IPS-NIHi7 (cell line): ENCODE results near the gene UBE2H.

ENCODE experiments used
- DNase-seq: peaks from one replicate; pipeline ENCODE4 v3.0.0; 2012; ENCODE audit warnings: mixed read lengths; ENCODE audit errors: extremely low spot score

Gene UBE2H

DNA sequence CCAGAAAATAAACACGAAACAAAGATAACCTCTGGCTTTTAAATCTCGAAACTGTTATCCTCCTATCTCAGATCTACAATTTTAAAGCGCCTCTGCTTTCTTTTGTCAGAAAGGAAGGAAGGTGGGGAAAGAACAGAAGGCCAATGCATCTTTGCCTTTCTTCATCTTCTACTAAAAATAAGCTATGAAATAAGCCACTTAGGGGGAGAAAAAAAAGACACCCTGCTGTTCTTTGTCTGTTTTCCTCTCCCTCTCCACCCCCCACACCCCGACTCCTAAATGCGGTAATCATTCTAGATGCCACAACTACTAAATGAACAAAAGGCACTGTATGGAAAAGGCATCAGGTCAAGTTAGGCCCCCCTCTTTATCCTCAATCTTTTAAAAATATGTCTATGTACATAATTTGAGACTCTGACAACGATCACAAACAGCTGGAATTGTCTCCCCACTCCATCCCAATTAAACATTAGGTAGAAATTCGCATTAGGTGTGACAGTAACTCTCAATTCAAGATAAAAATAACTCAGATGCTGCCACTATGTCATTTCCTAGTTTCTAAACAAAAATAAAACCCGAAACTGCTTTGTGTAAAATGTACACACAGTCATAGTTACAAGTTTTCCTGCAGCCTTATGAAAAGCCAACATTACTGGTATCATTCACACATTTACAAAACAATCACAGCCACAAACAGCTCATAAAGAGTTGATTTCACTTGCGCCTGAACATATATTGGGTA, 2.4 kb downstream of the UBE2H start:
- DNase-seq, result no peak

DNA sequence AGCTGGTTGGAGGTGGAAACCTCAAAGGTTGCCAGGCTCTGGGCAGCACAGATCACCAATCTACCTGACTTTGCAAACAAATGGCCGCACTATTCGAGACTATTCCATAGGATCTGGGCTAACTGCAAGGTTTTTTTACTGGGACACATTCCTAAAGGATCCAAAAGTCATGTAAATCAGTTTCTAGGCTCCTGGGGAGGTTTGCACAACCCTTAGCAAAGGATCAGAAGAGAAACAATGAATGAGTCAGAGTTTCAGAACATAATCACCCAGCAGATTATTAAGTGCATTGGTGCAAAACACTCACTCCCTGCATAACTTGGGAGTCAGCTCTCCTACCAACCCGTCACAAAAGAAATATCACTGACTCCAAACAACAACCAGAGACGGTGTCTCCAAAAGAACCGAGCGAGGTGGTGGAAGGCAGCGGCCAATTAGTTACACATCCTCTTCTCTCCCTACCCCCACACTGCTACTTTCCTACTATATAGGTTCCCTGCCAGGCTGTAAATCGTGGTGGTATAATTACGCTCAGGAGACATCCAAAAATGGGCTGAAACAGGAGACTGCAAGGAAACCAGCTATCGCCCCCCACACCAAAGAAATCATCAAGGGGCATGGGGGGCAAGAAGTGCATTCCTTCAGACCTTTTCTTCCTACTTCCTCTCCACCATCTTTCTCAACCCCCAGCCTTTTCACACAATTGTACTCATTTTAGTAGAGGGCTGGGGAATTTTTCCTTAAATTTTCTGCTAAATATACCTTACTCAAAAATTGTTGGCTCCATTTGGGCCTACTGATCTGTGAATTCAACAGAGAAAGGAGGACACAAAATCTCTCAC, 3.2 kb downstream of the UBE2H start:
- peak; percentile 40 for DNase-seq

DNA sequence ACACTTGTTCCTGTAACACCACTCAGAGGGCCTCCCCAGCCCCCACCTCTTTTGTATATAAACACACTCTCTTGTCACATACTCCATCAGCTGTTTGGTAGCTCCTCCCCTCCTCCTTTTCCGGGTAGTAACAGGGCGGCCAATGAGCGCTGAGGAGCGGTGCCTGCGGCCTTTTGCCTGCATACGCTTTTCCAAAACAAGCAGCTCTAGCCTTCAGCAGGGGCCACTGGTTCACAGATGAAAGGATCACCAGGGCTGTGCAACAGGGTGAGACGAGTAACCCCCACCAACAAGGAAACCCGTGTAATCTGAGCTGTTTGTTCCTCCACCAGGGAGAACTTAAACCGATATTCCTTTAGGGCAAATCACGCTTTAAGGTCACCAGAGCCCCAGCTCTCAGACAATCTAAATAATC, 3.9 kb downstream of the UBE2H start:
- DNase-seq, result peak; percentile 91

DNA sequence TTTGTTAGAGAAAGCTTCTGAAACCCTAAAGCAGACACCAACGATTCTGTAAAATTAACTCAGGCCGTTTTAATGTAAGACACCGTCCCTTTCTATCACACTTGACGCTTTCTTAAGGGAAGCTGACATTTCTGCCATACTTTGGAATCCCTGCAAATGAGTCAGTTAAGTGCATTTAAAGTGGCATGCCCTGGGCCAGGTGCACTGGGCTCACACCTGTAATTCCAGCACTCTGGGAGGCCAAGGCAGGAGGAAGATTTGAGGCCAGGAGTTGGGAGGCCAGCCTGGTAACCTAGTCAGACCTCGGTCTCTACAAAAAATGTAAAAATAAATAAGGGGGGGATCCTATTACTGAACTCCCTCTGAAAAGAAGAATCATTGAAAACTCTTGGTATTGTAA, 4.4 kb downstream of the UBE2H start:
- no peak for DNase-seq

DNA sequence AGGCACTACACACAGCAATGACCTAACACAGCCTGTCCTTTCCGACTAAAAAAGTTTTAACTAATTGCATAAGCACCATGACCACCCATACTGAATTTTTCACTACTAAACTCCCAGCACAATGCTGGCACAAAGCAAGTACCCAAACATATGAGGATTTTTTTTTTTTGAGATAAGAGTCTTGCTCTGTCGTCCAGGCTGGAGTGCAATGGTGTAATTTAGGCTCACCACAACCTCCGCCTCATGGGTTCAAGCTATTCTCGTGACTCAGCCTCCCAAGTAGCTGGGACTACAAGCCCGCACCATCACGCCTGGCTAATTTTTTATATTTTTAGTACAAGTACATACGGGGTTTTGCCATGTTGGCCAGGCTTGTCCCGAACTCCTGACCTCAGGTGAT, 5.1 kb downstream of the UBE2H start:
- DNase-seq, result no peak

DNA sequence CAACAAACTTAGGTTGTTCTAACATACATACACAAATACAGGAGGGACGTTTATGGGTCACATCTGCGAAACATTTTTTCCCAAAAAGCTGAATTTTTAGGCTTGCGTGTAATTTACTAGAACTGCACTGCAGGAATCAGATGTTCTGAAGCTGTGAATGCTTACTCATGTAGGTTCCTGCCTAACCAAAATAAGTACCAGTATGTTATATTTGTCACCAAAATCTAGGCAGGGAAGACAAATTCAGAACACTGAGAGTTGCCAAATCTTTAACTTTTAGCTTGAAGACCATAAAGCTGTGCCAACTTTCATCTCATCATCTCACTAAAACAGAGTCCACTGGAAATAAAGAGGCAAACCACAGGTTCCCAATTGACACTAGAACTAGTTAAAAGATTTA, 5.7 kb downstream of the UBE2H start:
- no peak for DNase-seq

DNA sequence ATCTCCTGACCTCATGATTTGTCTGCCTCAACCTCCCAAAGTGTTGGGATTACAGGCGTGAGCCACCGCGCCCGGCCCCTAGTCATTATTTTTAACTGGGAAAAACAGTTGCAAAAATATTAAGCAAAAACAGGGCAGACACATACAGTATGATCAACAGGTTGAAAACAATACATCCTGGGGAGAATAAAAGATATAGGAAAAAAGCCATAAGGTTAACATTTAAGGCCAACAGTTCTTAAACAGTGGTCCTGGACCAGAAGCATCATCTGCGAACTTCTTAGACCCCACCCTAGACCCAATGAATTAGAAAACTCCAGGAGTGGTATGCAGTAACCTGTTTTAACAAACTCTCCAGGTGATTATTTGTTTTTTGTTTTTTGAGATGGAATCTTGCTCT, 6.5 kb downstream of the UBE2H start:
- no peak for DNase-seq

DNA sequence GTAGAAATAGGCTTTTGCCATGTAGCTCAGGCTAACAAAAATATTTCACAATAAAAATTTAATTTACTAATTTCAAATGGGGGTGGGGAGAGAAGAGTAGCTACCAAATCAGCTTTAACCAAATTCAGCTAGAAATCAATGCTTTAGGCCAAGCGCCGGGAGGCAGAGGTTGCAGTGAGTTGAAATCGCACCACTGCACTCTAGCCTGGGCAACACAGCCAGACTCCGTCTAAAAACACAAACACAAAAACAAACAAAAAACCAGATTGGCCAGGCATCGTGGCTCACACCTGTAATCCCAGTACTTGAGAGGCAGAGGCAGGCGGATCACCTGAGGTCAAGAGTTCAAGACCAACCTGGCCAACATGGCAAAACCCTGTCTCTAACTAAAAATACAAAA, 9.4 kb downstream of the UBE2H start:
- no peak for DNase-seq

DNA sequence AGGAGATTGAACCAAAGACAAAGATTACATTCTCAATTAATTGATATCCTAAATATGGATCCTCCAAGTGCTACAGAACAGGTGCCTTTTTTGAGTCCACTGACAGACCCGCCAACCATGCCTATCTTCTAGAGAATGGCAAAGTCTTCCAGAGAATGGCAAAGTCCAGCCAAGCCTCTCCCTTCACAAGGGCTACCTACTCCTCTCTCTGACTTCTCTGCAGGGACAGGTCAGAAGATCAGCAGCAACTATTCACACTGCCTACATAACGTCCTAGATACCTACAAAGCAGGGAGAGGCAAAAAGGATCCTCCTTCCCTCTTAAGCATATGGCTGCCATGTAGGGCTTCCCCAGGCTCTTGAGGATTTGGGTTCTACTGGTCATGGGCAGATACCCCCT, 12.4 kb downstream of the UBE2H start:
- no peak for DNase-seq

DNA sequence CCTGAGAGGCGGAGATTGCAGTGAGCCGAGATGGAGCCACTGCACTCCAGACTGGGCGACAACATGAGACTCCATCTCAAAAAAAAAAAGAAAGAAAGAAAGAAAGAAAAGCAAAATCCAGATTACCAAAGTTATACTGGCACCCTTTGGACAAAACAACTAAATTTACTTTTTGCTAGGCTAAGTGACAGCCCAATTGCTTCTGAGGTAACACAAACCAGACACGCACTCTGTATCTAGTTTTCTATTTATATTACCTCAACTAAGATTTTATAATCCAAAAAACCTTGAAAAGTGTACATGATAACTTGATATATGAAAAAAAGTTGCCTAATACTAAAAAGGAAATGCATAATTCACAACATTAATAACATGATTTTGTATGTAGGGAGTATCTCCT, 12.9 kb downstream of the UBE2H start:
- no peak for DNase-seq

DNA sequence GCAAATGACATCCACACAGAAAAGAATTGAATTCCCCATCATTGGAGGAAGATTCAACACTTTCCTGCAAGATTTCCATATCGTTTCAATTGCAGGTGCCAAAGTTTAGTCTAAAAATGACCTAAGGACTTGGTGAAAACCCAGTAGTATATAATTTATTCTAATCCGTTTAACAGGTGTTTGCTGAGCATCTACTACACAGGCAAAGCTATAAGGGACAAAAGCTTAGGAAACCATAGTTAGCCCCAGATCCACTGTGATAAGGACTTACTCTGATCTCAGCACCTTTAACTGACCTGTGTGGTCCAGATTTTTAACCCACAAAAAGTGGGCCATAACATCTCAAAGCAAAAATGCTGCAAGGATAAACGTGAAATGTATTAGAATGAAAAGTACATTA, 19.1 kb downstream of the UBE2H start:
- DNase-seq, result no peak

DNA sequence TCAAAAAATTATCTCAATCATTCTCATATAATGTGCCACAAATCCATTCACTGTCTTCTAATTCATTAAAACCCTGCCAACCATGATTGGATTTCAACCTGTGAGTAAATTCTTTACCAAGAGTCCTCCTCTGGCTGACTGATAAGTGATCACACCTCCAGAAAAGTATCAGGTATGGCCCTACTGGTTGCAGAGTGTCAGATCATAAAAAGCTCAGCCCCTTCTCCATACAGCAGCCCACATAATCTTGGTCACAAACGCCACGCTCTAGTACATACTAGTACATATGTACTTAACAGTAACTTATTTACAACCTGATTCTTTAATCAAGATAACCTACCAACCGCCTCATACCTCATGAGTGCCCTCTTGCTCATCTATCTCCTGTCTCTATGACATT, 26.1 kb downstream of the UBE2H start:
- no peak for DNase-seq

DNA sequence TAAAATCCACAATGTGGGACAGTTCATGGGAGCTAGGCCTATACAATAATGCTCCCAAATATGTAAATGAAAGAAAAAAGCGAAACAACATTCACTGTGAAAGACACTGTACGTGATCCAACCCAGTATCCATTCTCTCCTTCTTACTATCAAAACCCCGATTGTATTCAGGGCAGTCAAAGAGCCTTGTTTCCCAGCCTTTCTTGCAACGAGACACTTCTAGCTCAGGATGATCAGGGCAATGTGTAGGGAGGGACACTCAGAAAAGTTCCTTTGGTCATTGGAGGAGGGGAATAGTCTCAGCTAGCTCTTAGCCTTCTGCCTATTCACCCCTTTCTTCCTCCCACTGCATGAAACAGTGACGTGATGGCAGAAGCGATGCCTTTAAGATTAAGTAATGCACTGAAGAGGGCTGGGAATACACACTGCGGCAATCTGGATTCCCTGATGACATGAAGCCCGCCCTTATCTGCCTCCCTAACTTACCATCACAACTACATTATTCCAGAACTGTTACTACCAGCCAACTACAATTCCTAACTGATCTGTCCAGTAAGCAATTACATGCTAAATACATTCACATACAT, 27.3 kb downstream of the UBE2H start:
- DNase-seq, result no peak

DNA sequence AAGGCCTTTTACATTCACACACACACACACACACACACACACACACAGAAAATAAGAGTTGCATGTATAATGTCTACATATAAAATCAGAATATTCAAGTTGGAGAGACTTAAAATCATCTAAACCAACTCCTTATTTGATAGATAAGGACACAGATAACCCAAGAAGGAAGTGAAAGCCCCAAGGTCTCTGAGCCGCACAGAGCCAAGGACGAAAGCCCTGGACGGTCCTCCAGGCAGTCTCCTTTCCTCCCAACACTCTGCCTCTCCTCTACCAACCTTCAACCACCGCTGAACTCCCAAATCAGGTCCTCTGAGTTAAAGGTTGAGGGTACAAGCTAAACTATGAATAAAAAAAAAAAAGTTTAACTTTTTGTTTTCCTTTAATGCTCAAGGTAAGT, 28.2 kb downstream of the UBE2H start:
- DNase-seq, result no peak

DNA sequence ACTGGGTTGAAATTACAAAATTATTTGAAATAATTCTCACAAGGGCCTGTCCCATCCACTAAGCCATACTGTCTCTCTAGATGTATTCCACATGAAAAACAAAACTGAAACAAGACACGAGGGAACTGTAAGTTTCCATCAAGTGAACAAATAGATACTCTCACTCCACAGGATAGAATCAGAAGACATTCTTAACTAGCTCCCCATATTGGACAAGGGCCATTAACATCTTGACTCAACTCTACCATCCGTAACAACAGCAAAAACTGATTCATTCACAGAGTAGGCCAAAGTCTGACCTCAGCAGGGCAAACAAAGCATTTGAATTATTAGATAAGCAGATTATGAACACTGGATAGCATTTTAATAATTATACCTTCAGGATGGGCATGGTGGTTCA, 29.1 kb downstream of the UBE2H start:
- no peak for DNase-seq

DNA sequence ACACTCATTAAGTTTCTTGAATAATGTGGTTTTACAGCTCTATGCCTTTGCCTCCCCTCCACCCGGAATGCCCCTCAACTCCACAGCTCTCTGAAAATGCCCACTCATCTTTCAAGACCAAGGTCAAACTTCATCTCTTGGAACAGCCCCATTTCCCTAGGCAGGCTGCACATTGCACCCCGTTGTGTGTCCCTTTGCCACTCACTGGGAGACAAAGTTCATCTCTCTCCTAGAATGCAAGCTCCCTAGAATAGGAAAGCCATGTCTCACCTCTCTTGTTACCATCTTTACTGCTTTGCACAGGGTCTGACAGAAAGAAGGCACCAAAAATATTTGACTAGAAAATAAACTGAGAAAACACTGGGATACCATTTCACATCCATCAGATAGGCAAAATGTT, 33.3 kb downstream of the UBE2H start:
- DNase-seq, result no peak

DNA sequence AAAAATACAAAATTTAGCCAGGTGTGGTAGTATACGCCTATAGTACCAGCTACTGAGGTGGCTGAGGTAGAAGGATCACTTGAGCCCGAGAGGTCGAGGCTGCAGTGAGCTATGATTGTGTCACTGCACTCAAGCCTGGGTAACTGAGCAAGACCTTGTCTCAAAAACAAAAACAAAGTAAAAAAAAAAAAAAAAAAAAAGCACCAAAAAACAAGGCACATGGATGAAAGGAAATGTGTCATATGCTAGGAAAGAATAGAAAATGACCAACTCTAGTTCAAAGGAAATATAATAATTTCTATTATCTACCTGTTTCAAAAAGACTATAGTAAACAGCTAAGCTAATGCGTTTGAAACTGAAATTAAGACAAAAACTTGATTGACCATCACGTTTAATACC, 33.8 kb downstream of the UBE2H start:
- no peak for DNase-seq

DNA sequence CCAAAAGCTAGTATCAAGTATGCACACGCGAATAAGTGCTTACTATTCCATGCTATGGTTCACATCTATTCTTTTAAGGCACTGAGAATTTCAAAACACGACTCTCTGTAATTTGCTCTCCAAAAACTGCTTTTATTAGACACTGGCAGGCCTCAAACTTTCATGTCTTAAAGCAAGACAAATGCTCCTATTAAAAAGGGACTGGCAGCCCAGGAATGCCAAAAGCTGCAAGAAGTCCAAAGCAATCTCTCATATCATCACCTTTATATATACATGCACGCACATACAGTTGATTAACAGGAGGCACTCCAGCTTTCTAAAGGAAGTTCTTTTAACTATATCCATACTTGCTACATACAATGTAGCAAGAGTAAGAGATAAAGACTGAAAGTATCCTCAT, 34.8 kb downstream of the UBE2H start:
- no peak for DNase-seq

DNA sequence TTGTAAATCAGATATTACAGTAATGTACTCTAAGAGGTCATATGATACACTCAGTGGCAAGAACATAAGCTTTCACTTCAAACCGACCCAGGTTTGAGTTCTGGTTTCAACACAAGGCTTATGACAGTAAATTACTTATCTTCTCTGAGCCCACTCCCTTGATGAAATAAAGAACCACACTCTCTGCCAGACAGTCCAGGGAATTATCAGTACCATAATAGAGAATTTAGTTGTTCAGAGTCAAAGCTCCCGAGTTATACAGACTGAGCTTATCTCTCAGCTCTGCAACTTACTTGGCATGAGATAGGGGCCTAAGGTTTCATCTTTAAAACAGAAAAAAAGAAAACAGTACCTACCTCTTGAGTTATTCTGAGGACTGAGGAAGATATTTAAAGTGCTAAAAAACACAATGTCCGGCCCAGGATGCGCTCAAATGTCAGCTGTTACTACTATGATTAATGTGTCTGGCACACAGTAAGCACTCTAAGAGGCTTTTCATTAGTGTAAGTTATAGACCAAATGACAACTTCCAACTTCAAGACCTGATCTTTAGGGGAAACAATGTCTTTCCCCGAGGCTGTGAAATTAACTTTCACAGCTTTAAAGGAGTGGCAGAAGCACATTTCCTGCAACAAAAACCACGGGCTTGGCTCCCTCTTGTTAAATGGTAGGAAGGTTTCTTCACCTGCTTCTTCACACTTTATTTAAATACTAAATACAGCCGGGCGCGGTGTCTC, 38.1 kb downstream of the UBE2H start:
- DNase-seq, result no peak

DNA sequence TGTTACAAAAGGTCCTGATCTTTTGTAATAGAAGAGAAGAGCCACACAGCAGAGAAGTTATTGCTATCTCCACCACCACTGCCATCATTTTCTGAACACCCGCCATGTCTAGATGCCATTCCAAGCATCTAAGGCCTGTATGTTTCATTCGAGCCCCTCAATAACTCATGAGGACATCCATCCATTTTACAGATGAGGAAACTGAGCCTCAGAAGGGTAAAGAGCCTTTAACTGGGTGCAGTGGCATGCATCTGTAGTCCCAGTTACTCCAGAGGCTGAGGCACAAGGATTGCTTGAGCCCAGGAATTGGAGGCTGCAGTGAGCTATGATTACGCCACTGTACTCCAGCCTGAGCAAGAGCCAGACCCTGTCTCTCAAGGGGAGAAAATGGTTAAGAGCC, 39.3 kb downstream of the UBE2H start:
- no peak for DNase-seq

DNA sequence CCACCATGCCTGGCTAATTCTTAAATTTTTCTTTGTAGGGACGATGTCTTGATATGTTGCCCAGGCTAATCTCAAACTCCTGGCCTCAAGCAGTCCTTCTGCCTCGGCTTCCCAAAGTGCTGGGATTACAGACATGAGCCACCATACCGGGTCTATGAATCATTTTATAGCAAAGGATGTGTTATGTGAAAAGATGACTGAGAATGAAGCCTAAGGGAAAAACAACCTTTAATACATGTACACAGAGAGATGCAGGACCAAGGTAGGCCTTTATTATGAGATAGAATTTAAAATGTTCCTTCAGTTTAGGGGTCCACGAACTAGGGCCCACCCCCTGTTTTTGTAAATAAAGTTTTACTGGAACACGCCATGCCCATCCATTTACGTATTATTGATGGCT, 41.0 kb downstream of the UBE2H start:
- DNase-seq, result no peak

DNA sequence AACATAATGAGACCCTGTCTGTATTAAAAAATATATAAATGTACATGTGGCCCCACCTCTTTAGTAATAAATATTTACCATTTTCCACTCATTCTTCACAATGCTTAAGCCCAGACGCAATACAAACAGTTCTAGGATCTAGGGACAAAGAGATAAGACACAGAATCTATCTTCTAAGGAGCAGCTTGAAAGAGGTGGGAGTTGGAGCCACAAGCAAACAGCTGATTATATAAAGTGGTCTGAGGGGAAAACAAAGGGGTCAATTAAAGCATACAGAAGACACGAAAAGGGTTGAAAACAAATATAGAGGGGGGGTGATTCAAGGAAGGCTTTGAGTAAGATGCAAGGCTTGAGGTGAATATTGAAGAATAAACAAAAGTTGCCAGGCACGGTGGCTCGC, 43.1 kb downstream of the UBE2H start:
- no peak for DNase-seq
